GM18868 (cell line): Measurements from ENCODE around the gene PPP1R16B.
"Not testable (repeated sequence)": the region's sequence is repeated elsewhere in the genome, so short reads cannot be mapped to it uniquely, and the experiment has no call there.

Experiments used
- ATAC-seq: cut with Tn5 transposase; IDR thresholded peaks from one replicate; pipeline ENCODE4 v1.9.1; 2021; ENCODE audit warnings: mild to moderate bottlenecking, moderate library complexity; ENCODE audit not compliant: unreplicated experiment

The PPP1R16B gene

GRCh38 chr20:38791291-38791690 is 14.2 kb upstream of the PPP1R16B start:
- ATAC-seq = no peak

DNA sequence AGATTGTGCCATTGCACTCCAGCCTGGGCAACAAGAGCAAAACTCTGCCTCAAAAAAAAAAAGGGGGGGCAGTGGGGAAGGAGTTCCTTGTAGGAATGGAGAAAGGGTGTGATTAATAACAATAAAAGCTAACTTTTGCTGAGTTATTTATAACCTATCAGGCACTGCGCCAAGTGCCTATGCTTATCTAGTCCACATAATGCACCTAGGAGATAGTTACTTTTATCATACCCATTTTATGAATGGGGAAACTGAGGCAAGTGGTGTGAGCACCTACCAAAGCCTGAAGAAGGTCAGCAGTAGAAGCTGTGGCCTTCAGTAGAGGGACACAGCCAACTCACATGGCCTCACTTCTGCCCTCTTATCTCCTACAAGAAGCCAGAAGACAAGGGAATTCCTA is 13.6 kb upstream of the PPP1R16B start:
- ATAC-seq = no peak

- ATAC-seq = not testable (repeated sequence)
Observed at GRCh38 chr20:38794057-38794456, 11.4 kb upstream of the PPP1R16B start.

GRCh38 chr20:38798266-38798665 is 7.2 kb upstream of the PPP1R16B start:
- no peak for ATAC-seq

- no peak for ATAC-seq
Observed at GRCh38 chr20:38799203-38799602, 6.3 kb upstream of the PPP1R16B start.

DNA sequence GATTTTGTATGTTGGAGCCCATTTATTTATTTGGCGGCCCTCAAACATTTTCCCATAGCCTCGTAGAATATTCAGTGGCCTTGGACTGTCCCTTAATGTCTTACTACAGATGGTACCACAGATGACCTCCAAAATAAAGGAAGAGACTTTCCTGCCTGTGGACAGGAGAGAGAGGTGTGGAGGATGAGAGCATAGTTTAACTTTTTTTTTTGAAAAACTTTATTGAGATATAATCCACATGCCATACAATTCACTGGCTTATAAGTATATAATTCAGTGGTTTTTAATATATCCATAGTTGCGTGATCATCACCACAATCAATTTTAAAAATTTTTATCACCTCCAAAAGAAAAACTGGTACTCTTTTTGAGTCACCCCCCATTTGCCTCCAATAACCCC is 4.6 kb upstream of the PPP1R16B start:
- no peak for ATAC-seq

DNA sequence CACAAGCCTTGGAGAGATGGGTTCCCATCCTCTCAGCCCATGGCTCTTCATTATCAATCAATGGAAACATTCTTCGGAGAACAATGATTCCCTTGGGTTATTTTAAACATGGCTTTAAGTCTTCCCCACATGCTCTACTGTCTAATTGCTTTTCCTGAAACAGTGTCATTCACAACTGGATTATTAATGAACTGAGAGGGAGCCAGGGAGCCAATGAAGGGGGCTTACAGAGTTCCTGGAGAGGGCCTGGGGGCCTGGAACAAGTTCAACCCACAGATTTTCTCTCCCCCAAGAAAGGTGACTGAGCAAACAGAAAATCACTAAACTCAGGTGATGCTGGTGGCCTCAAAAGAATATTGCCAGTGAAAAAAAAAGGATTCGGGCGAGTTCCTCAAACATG is 1.3 kb upstream of the PPP1R16B start:
- no peak for ATAC-seq

GRCh38 chr20:38804682-38805501 is 605 bp upstream of the PPP1R16B start:
- ATAC-seq = peak; percentile 36

DNA sequence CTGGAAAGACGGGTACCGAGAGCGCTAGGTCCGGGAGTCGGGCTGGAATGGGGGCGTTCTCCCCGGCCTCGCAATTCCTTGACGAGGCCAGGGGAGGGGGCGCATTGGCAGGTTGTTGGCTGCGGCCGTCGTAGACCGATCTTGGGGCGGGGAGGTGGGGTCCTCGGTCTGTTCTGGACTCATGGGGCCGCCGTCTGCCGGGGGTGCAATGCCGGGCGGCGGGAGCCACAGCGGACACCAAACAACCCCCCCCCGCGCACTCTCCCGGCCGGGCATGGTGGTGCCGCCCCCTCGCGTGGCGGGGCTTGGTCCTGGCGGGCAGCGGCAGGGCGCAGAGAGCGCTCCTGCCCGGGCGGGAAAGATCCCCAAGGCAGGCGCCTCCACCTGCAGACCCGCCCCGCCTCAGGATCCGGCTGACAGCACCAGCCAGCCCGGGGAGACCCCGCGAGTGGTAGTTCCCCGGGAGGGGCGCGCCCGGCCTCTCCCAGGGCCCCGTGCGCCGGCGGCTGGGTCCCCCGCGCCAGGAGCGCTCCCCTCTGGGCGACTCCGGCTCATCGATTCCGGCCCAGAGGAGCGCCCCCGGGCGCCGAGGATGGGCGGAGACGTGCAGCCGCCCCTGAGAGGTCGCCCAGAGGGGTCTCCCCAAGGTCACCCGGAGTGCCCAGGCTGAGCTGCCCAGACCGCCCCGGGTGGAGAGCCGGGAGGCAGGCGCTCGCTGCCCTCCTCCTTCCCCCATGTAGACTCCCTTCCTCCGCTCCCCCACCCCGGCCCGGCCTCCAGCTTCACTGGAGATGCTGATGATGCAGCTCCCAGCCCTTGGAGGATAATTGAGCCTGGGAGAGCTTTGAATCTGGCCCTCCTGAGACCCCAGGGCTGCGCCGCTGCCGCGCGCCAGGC is 709 bp downstream of the PPP1R16B start:
- peak; percentile 20 for ATAC-seq

DNA sequence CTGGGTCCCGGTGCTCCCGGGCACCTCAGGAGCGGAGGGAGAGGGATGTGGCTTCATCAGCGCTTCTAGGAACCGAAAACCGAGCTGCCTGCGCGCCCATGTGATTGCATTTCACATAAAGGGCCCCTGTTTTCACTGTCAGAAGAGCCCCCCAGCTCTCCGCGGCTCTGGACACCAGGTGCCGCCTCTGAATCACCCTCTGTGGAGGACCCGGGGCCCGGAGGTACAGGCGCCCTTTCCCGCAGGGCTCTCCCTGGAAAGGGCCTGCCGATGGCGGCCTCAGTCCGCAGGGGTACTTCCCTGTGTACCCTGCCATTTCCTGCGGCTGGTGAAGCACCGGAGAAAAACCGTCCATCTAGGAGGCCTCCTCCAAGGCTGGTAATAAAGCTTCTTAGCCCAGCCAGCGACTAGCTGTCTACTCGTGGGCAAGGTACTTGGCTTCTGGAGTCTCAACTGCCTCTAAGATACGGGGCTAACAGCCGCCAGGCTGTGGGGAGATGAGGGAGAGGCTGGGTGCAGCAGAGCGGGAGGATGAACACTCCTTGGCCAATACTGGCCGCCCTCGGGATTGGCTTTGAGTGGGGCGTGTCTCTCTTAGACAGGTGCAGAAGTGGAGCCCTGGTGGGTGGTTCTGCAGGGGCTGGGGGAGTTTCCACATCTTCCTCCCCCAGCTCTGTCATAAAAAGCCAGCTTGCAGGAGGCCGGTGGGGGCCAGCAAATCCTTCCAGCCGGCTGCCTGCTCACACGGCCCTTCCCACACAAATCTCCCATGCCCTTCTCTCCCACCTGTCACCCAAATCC is 1.6 kb downstream of the PPP1R16B start:
- peak; percentile 35 for ATAC-seq

DNA sequence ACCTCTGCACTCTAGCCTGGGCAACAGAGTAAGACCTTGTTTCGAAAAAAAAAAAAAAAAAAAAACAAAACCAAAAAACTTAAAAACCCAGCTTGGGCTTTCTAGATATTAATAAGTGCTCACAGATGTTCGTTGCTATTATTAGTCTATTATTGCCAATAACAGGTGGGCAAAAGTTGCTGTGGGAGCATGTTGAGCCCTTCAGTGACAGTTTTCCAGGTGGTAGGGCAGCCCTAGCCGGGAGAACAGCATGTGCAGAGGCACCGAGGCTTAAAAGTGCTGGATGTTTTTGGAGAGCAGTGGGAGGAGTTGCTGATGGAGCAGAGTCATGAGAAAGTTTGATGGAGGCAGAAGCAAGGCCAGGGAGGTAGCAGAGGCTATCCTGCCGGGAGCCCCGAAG is 4.4 kb downstream of the PPP1R16B start:
- no peak for ATAC-seq

DNA sequence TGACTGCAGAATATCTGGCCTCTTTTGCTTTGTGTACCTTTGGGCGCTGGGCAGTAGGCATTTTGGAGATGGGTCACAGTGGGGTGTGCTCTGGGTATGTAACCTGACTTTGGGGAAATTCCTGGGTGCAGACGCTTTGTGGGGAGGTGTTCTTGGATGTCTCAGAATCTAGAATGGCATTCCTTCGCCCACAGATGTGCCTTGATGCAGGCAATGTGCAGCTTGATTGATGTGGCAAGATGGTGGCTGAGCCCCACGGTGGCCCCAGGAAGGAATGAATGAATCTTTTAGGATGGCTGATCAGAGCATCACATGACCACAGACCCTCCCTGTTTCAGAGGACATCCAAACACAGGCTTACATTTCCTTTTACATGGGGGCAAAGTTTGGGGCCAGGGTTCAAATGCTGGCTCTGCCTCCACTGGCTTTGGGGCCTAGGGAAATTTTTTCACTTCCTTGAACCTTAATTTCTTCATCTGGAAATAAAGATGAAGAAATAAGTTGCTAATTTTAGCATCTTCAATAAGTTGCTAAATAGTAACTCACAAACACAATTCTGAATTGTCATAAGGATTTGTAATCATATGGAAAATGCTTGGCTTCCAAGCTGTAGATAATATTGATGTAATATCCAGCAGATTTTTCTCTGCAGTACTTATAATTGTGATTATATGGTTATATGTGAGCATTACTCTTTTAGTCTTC is 5.6 kb downstream of the PPP1R16B start:
- no peak for ATAC-seq

- ATAC-seq = no peak
Observed at GRCh38 chr20:38811769-38812168, 6.3 kb downstream of the PPP1R16B start.

- ATAC-seq = no peak
Observed at GRCh38 chr20:38812182-38812581, 6.7 kb downstream of the PPP1R16B start.

- no peak for ATAC-seq
Observed at GRCh38 chr20:38812709-38813573, 7.4 kb downstream of the PPP1R16B start.

DNA sequence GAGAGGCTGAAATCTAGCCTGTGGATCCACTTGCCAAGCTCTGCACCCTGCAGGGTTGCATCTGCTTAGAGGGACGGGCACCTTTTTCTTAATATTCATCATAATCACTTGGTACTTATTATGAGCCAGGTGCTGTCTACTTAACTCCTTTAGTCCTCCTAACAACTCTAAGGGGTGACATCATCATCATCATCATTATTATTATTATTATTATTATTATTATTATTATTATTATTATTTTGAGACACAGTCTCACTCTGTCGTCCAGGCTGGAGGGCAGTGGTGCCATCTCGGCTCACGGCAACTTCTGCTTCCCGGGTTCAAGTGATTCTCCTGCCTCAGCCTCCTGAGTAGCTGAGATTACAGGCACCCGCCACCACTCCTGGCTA is 8.1 kb downstream of the PPP1R16B start:
- ATAC-seq = not testable (repeated sequence)

DNA sequence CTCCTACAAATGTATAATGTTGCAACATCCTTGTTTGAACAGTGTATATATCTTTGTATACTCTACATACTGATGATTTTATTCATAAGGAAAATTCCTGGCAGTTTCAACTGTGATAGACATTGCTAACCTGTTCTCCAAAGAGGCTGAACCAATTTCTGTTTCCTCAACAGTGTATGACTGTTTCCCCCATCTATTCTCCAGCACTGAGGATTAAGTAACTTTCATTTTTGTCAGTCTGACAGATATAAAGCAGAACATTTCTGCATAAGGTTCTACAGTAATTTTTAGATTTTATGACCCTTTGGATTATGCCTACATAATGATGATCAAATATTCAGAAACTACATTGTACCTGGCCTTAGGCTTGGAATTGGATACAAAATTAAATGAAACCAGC is 9.9 kb downstream of the PPP1R16B start:
- ATAC-seq = no peak

GRCh38 chr20:38818113-38819065 is 12.9 kb downstream of the PPP1R16B start:
- no peak for ATAC-seq

DNA sequence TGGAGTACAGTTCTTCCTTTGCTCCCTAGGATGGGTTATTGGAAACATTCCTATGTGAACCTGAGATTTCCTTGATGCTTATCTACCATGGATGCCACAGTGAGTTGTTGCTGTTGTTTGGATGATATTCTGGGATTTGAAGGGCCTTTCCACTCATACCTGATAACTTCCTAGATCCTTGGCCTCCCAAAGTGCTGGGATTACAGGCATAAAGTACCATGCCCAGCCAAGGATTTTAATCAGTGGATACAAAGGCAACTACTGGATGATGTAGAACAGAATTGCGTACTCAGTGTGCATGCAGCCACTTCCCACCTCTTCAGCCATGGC is 20.0 kb downstream of the PPP1R16B start:
- ATAC-seq = no peak
